GM19099 (cell line): Measurements from ENCODE around the gene FOXN4.

Experiments used
- POLR2A ChIP-seq: IDR thresholded peaks from 3 replicates; pipeline ENCODE4 v1.6.1; 2011; ENCODE audit warnings: low read depth; ENCODE audit not compliant: insufficient read length; ENCODE audit errors: extremely low read depth

The FOXN4 gene

GRCh38 chr12:109234012-109234411, 75.1 kb downstream of the FOXN4 start:
- TF ChIP-seq POLR2A, result no peak

GRCh38 chr12:109232731-109233130, 76.4 kb downstream of the FOXN4 start:
- TF ChIP-seq POLR2A, result no peak

GRCh38 chr12:109230193-109230592, 78.9 kb downstream of the FOXN4 start:
- TF ChIP-seq POLR2A, result no peak

GRCh38 chr12:109228664-109229063, 80.4 kb downstream of the FOXN4 start:
- no peak for TF ChIP-seq POLR2A
